ENCODE measurements around the gene LIPT2.
"Not testable (repeated sequence)": the region's sequence is repeated elsewhere in the genome, so short reads cannot be mapped to it uniquely, and the experiment has no call there.

LIPT2 gene

DNA sequence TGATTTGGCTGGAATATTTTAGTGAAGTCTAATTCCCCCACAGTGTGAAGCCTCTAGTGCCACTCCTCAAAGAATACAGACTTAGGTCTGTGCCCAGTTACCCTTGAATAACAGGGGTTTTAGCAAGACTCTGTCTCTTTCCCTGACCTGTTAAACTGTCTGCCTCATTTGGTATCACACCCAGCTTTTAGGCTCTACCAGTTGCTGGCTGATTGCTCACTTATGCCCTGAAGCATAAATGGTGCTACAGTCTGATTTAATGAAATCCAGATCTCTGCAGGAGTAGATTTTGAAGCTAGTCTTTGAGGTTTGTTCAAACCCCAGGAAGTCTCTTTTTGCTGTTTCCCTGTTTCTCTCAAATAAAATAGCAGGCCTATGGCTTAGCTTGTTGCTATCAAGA, 45.2 kb upstream of the LIPT2 start:
- TF ChIP-seq ZNF565 (CRISPR knock-in tag; conservative IDR thresholded peaks at IDR 0.05; ENCODE audit: low read depth) (no peak), BACH2 (CRISPR knock-in tag; IDR thresholded peaks at IDR 0.05; ENCODE audit: borderline replicate concordance) (no peak)
- ATAC-seq, result no peak

DNA sequence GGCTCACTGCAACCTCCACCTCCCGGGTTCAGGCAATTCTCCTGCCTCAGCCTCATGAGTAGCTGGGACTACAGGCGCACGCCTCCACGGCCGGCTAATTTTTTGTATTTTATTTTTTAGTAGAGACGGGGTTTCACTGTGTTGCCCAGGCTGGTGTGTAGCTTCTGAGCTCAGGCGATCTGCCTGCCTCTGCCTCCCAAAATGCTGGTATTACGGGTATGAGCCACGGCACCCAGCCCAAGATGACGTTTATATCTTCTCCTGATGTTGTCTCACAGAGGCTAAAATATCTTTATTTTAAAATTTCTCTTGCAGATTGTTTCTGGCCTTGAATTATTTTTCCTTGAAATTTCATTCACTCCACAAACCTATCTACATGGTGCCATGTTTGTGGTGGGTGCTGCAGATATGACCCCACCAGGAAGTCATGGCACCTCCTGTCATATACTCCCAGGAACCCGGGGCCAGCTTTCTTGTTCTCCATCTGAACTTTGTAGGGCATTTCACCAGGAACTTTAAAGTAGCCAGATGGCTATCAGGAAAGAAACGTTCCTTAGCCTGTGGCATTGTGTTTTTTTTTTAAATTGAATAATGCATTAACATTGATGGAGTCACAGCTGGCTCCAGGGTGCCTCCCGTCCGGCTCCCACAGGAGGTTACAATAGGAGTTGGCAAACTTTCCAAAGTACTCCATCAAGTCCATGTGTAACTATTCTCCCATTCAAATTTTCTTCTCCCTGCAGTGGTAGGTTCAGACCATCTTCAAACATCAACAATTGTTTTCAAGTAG, 42.0 kb upstream of the LIPT2 start:
- ATAC-seq, result no peak
- TF ChIP-seq OSR1 (CRISPR knock-in tag; IDR thresholded peaks at IDR 0.05), result no peak
- TF ChIP-seq TCF4 (CRISPR knock-in tag; IDR thresholded peaks at IDR 0.05; ENCODE audit: borderline replicate concordance), result no peak
- TF ChIP-seq ZNF70 (CRISPR knock-in tag; IDR thresholded peaks at IDR 0.05), result no peak
- TF ChIP-seq, protein P1, sequence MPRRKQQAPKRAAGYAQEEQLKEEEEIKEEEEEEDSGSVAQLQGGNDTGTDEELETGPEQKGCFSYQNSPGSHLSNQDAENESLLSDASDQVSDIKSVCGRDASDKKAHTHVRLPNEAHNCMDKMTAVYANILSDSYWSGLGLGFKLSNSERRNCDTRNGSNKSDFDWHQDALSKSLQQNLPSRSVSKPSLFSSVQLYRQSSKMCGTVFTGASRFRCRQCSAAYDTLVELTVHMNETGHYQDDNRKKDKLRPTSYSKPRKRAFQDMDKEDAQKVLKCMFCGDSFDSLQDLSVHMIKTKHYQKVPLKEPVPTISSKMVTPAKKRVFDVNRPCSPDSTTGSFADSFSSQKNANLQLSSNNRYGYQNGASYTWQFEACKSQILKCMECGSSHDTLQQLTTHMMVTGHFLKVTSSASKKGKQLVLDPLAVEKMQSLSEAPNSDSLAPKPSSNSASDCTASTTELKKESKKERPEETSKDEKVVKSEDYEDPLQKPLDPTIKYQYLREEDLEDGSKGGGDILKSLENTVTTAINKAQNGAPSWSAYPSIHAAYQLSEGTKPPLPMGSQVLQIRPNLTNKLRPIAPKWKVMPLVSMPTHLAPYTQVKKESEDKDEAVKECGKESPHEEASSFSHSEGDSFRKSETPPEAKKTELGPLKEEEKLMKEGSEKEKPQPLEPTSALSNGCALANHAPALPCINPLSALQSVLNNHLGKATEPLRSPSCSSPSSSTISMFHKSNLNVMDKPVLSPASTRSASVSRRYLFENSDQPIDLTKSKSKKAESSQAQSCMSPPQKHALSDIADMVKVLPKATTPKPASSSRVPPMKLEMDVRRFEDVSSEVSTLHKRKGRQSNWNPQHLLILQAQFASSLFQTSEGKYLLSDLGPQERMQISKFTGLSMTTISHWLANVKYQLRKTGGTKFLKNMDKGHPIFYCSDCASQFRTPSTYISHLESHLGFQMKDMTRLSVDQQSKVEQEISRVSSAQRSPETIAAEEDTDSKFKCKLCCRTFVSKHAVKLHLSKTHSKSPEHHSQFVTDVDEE (CRISPR knock-in tag; IDR thresholded peaks at IDR 0.05), result no peak

DNA sequence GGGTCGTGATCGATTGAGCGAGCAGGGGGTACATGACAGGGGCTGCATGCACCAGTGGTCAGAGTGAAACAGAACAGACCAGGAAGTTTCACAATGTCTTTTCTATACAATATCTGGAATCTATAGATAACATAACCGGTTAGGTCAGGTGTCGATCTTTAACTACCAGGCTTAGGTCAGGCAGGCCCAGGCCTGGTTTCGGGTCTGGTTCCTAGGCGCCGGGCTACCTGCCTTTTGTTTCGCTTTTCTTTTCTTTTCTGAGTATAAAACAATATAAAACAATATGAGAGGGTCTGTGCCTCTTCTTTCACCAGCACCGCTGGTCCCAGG, 41.4 kb upstream of the LIPT2 start:
- not testable (repeated sequence) for ATAC-seq

DNA sequence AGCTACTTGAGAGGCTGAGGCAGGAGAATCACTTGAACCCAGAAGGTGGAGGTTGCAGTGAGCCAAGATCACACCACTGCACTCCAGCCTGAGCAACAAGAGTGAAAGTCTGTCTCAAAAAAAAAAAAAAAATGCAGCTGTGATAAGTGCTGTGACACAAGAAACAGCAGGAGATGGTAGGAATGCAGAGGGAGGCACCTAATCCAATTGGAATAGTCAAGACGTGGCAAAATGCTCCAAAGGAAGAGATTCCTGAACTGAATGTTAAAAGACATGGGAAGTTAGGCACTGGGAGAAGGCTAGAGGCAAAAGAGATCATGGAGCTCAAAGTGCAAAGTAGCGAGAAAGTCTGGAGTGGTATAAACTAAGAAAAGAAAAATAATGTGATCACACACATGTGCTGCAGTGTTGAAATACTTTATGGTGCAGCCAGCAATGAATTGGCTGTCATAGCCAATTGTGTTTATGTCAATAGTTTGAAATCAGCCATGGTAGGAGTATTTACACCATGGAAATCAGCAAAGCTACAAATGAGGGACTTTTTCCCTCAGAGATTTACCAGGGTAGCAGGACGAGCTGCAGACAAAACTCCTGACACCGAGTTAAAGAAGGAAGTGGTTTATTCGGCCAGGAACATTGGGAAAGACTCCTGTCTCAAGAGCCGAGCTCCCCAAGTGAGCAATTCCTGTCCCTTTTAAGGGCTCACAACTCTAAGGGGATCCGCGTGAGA, 40.9 kb upstream of the LIPT2 start:
- TF ChIP-seq TOX (CRISPR knock-in tag; IDR thresholded peaks at IDR 0.05; ENCODE audit: borderline replicate concordance), result no peak
- TF ChIP-seq, protein P1 (CRISPR knock-in tag; IDR thresholded peaks at IDR 0.05), result no peak
- TF ChIP-seq CSDC2 (CRISPR knock-in tag; IDR thresholded peaks at IDR 0.05), result no peak
- TF ChIP-seq RARB (CRISPR knock-in tag; IDR thresholded peaks at IDR 0.05), result no peak
- TF ChIP-seq OSR1 (CRISPR knock-in tag; IDR thresholded peaks at IDR 0.05), result no peak
- TF ChIP-seq, protein P2, sequence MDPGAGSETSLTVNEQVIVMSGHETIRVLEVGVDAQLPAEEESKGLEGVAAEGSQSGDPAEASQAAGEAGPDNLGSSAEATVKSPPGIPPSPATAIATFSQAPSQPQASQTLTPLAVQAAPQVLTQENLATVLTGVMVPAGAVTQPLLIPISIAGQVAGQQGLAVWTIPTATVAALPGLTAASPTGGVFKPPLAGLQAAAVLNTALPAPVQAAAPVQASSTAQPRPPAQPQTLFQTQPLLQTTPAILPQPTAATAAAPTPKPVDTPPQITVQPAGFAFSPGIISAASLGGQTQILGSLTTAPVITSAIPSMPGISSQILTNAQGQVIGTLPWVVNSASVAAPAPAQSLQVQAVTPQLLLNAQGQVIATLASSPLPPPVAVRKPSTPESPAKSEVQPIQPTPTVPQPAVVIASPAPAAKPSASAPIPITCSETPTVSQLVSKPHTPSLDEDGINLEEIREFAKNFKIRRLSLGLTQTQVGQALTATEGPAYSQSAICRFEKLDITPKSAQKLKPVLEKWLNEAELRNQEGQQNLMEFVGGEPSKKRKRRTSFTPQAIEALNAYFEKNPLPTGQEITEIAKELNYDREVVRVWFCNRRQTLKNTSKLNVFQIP (CRISPR knock-in tag; IDR thresholded peaks at IDR 0.05; ENCODE audit: borderline replicate concordance, low read depth), result no peak
- no peak for TF ChIP-seq TCF4 (CRISPR knock-in tag; IDR thresholded peaks at IDR 0.05; ENCODE audit: borderline replicate concordance)
- no peak for TF ChIP-seq PPARA (CRISPR knock-in tag; IDR thresholded peaks at IDR 0.05; ENCODE audit: borderline replicate concordance)
- TF ChIP-seq ZFP30 (CRISPR knock-in tag; IDR thresholded peaks at IDR 0.05), result no peak
- ATAC-seq, result no peak

DNA sequence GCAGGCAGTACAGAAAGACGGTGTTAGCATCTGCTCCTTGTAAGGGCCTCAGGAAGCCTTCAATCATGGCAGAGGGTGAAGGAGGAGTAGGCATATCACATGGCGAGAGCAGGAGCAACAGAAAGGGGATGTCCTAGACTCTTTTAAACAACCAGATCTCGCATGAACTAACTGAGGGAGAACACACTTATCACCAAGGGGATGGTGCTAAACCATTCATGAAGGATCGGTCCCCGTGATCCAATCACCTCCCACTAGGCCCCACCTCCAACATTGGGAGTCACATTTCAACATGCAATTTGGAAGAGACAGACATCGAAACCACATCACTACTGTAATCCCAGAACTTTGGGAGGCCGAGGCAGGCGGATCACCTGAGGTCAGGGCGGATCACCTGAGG, 39.9 kb upstream of the LIPT2 start:
- ATAC-seq, result no peak
- TF ChIP-seq SNAI2 (CRISPR knock-in tag; IDR thresholded peaks at IDR 0.05) (no peak), ZNF70 (CRISPR knock-in tag; IDR thresholded peaks at IDR 0.05) (no peak), ZNF8 (CRISPR knock-in tag; IDR thresholded peaks at IDR 0.05) (no peak), ISL1 (CRISPR knock-in tag; IDR thresholded peaks at IDR 0.05) (no peak), TCF4 (CRISPR knock-in tag; IDR thresholded peaks at IDR 0.05; ENCODE audit: borderline replicate concordance) (no peak), ZFP30 (CRISPR knock-in tag; IDR thresholded peaks at IDR 0.05) (no peak), CSDC2 (CRISPR knock-in tag; IDR thresholded peaks at IDR 0.05) (no peak), ZNF565 (CRISPR knock-in tag; conservative IDR thresholded peaks at IDR 0.05; ENCODE audit: low read depth) (no peak)
- TF ChIP-seq, protein P3, sequence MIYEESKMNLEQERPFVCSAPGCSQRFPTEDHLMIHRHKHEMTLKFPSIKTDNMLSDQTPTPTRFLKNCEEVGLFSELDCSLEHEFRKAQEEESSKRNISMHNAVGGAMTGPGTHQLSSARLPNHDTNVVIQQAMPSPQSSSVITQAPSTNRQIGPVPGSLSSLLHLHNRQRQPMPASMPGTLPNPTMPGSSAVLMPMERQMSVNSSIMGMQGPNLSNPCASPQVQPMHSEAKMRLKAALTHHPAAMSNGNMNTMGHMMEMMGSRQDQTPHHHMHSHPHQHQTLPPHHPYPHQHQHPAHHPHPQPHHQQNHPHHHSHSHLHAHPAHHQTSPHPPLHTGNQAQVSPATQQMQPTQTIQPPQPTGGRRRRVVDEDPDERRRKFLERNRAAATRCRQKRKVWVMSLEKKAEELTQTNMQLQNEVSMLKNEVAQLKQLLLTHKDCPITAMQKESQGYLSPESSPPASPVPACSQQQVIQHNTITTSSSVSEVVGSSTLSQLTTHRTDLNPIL (CRISPR knock-in tag; IDR thresholded peaks at IDR 0.05; ENCODE audit: low read depth), result no peak
- TF ChIP-seq, protein P4, sequence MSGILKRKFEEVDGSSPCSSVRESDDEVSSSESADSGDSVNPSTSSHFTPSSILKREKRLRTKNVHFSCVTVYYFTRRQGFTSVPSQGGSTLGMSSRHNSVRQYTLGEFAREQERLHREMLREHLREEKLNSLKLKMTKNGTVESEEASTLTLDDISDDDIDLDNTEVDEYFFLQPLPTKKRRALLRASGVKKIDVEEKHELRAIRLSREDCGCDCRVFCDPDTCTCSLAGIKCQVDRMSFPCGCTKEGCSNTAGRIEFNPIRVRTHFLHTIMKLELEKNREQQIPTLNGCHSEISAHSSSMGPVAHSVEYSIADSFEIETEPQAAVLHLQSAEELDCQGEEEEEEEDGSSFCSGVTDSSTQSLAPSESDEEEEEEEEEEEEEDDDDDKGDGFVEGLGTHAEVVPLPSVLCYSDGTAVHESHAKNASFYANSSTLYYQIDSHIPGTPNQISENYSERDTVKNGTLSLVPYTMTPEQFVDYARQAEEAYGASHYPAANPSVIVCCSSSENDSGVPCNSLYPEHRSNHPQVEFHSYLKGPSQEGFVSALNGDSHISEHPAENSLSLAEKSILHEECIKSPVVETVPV (CRISPR knock-in tag; IDR thresholded peaks at IDR 0.05), result no peak

Measured in SK-N-SH treated with all-trans-retinoic acid at 6 μM for 48 hours (cell line).